Measurements from ENCODE around the gene OLFM2. TPM values are rescaled to one million over a fixed set of nuclear protein-coding genes. Genes with fewer than 3 reads are reported as not detected.

The OLFM2 gene
- total and polyA plus RNA-seq, 9 of the 15 experiments (the other 6 are each of a cell fraction or from before 2014, with no cell fraction given) = 0.10 to 0.33 (median 0.23) TPM; not detected in 4

DNA sequence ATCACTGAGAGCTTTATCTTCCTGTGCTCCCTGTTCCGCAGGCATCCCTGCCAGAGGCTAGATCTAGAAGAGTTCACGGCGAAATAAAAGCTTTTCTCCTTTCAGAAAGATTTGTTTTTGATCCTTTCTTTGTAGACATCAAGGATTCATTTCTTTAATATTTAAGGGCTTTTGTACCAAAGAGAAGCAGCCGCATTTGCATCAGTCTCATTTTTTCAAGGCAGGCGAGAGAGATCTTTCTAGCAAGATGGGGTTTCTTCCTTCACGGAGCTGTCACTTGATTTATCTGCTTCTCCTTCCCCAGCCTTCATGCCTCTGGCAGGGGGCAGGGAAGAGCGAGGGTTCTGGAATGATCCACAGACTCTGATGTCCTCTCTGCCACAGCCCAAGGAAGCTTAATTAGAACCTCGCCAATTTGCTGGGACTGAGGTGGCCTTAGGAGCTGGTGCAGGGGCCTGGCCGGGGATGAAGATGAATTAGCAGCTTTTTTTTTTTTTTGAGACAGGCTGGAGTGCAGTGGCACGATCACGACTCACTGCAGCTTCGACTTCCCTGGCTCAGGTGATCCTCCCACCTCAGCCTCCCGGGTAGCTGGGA, 61.2 kb downstream of the OLFM2 start:
- Histone ChIP-seq H3K9ac (ENCODE audit: insufficient read depth in 1 of 2, low read depth in 2 of 2, low read length in 2 of 2) (no peak overlapping the region; a peak in 1 of 4 replicates), H3K4me1 (replicated peaks in 1 of 2; ENCODE audit: control insufficient read depth in 2 of 2, insufficient read depth in 2 of 2, low read length in 2 of 2) (no peaks in the 10 kb centered on the region; a peak in 1 of 5 replicates), H3K79me2 (ENCODE audit: control insufficient read depth, insufficient read depth, low read length) (no peaks in the 10 kb centered on the region), H3K4me2 (ENCODE audit: insufficient read depth, low read length) (no peak overlapping the region), H4K20me1 (replicated peaks; ENCODE audit: control insufficient read depth, insufficient read depth, low read length) (no peaks in the 10 kb centered on the region), H3K9me1 (ENCODE audit: control insufficient read depth, insufficient read depth, low read length) (no peaks in the 10 kb centered on the region), H3K4me3 (no peak overlapping the region), H3K27me3 (ENCODE audit: control insufficient read depth in 2 of 2, insufficient read depth in 2 of 2, low read length in 2 of 2) (peaks cover 0 to 24% of the 10 kb centered on the region in 2 experiments; a peak in 2 of 5 replicates), H3K27ac (ENCODE audit: extremely low read depth, low read depth, low read length) (no peak overlapping the region), H3K9me3 (replicated peaks; ENCODE audit: control insufficient read depth, insufficient read depth, low read depth, low read length) (no peaks in the 10 kb centered on the region), H2AFZ (ENCODE audit: low read depth, low read length) (no peak overlapping the region), H3K36me3 (ENCODE audit: control insufficient read depth, insufficient read depth, low read length) (no peaks in the 10 kb centered on the region)
- POLR2A ChIA-PET = interaction anchor here (0.6 to 1.5 kb wide), 5 partner anchors 9 to 357 kb away, joined by 3 read pairs; no protein-coding TSS in a partner anchor
- BruUV-seq (replicated peaks) = no TSS peak
- 10% methylated on average over 10 of the region's 13 CpGs for WGBS (ENCODE audit: insufficient coverage, low coverage, missing lambda C conversion rate)
- CTCF ChIA-PET (ENCODE audit: low intra/inter-chr PET ratio) = interaction anchor here (0.6 kb wide), 1 partner anchor 45 kb away, joined by 3 read pairs; no protein-coding TSS in a partner anchor
- intact Hi-C loops (cut with micrococcal nuclease) = no loop called here
- FAIRE-seq (peak; percentile 26), DNase-seq (ENCODE audit: extremely low read depth in 1 of 4, low spot score in 3 of 4) (no peak), ATAC-seq (no peak)
- in situ Hi-C loops (cut with MboI) = no loop called here
- TF ChIP-seq, protein P1, sequence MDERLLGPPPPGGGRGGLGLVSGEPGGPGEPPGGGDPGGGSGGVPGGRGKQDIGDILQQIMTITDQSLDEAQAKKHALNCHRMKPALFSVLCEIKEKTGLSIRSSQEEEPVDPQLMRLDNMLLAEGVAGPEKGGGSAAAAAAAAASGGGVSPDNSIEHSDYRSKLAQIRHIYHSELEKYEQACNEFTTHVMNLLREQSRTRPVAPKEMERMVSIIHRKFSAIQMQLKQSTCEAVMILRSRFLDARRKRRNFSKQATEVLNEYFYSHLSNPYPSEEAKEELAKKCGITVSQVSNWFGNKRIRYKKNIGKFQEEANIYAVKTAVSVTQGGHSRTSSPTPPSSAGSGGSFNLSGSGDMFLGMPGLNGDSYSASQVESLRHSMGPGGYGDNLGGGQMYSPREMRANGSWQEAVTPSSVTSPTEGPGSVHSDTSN (CRISPR knock-in tag; IDR thresholded peaks at IDR 0.05; ENCODE audit: low read depth) = no peak
- TF ChIP-seq, protein P1 (tag; conservative IDR thresholded peaks at IDR 0.05; ENCODE audit: low read depth) = peak; percentile 39; the same call in 1 of the 2 replicates
- TF ChIP-seq ELF4 (CRISPR knock-in tag; IDR thresholded peaks at IDR 0.05) = no peak
- peak; percentile 43 for TF ChIP-seq MEIS2 (IDR thresholded peaks at IDR 0.05; ENCODE audit: partially characterized antibody)
- no peak for TF ChIP-seq ZNF24 (IDR thresholded peaks at IDR 0.05)
- TF ChIP-seq, protein P2, sequence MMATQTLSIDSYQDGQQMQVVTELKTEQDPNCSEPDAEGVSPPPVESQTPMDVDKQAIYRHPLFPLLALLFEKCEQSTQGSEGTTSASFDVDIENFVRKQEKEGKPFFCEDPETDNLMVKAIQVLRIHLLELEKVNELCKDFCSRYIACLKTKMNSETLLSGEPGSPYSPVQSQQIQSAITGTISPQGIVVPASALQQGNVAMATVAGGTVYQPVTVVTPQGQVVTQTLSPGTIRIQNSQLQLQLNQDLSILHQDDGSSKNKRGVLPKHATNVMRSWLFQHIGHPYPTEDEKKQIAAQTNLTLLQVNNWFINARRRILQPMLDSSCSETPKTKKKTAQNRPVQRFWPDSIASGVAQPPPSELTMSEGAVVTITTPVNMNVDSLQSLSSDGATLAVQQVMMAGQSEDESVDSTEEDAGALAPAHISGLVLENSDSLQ (IDR thresholded peaks at IDR 0.05) = peak; percentile 47; the same call in 1 of the 2 replicates
